ENCODE results near the gene PRDX2.

- TF ChIP-seq CTCF (IDR thresholded peaks at IDR 0.05) (peak in 2 of 4 donors; percentile 4 to 15), POLR2A (IDR thresholded peaks at IDR 0.05) (peak; percentile 100)
These were observed 10.1 kb downstream of the PRDX2 start, which contains the start of gene JUNB for GRCh38 chr19:12791345-12792050.
